SU-DHL-6 (cell line): Measurements from ENCODE around the gene EXOC2.

Experiments used
- H2AFZ ChIP-seq: fragments of 200-600 bp; sonication (generic); 2 replicates; pipeline ENCODE4 v1.6.1; 2014; ENCODE audit warnings: low read depth, mild to moderate bottlenecking, moderate library complexity, mixed read lengths, antibody characterized with exemption, low read length; ENCODE audit not compliant: severe bottlenecking
- H3F3A ChIP-seq: fragments of 200-600 bp; shearing (Covaris generic); 2 replicates; pipeline ENCODE4 v1.6.0; 2016; ENCODE audit warnings: antibody characterized with exemption, mild to moderate bottlenecking; ENCODE audit not compliant: insufficient read depth
- H3K27ac ChIP-seq: fragments of 200-600 bp; sonication (generic); 2 replicates; pipeline ENCODE4 v1.5.1; 2016; ENCODE audit warnings: low read depth, mild to moderate bottlenecking, low read length, moderate library complexity, mixed read lengths
- H3K27me3 ChIP-seq: fragments of 200-600 bp; sonication (generic), shearing (Covaris generic); 2 replicates; pipeline ENCODE4 v1.6.0; 2014; ENCODE audit warnings: mild to moderate bottlenecking, low read length
- H3K36me3 ChIP-seq: fragments of 200-600 bp; sonication (generic); 2 replicates; pipeline ENCODE4 v1.6.1; 2014; ENCODE audit warnings: mild to moderate bottlenecking, low read length, mixed read lengths
- H3K4me2 ChIP-seq: fragments of 300-600, 200-600 bp; shearing (Covaris generic), sonication (generic); 2 replicates; pipeline ENCODE4 v1.6.0; 2014; ENCODE audit warnings: low read length, low read depth, mild to moderate bottlenecking; ENCODE audit not compliant: poor library complexity, severe bottlenecking
- H3K4me3 ChIP-seq: fragments of 200-600 bp; sonication (generic); 2 replicates; pipeline ENCODE4 v1.5.1; 2014; ENCODE audit warnings: antibody characterized with exemption, low read length, mild to moderate bottlenecking, mixed read lengths; ENCODE audit not compliant: insufficient read depth, poor library complexity, severe bottlenecking
- H3K79me2 ChIP-seq: fragments of 200-600 bp; sonication (generic); 2 replicates; pipeline ENCODE4 v1.6.1; 2014; ENCODE audit warnings: mild to moderate bottlenecking, low read length, moderate library complexity; ENCODE audit not compliant: insufficient read depth
- H3K9ac ChIP-seq: fragments of 200-600 bp; sonication (generic); 2 replicates; pipeline ENCODE4 v1.7.0; 2014; ENCODE audit warnings: mild to moderate bottlenecking, low read length
- H3K9me2 ChIP-seq: fragments of 200-600 bp; sonication (generic); replicated peaks from 2 replicates; pipeline ENCODE4 v1.6.1; 2014; ENCODE audit warnings: low read length; ENCODE audit not compliant: insufficient read depth
- H3K9me3 ChIP-seq: fragments of 200-600 bp; sonication (generic); 2 replicates; pipeline ENCODE4 v1.6.1; 2014; ENCODE audit warnings: low read length, mixed read lengths; ENCODE audit not compliant: insufficient read depth
- H4K20me1 ChIP-seq: fragments of 200-600 bp; sonication (generic); 2 replicates; pipeline ENCODE4 v1.6.1; 2014; ENCODE audit warnings: low read depth, mild to moderate bottlenecking, antibody characterized with exemption, low read length, moderate library complexity, mixed read lengths
- EZH2phosphoT487 ChIP-seq: fragments of 200-600 bp; sonication (generic), shearing (Covaris generic); conservative IDR thresholded peaks from 2 replicates; pipeline ENCODE4 v1.6.1; 2018; ENCODE audit warnings: mild to moderate bottlenecking, antibody characterized with exemption, low read length, moderate library complexity, mixed read lengths
- TF ChIP-seq, protein P1 (sequence below): fragments of 200-600 bp; sonication (generic); IDR thresholded peaks from one replicate; pipeline ENCODE4 v1.5.1; 2017; ENCODE audit warnings: antibody characterized with exemption, mild to moderate bottlenecking, low read length, moderate library complexity; ENCODE audit not compliant: insufficient read depth, poor library complexity, severe bottlenecking

EXOC2 gene

DNA sequence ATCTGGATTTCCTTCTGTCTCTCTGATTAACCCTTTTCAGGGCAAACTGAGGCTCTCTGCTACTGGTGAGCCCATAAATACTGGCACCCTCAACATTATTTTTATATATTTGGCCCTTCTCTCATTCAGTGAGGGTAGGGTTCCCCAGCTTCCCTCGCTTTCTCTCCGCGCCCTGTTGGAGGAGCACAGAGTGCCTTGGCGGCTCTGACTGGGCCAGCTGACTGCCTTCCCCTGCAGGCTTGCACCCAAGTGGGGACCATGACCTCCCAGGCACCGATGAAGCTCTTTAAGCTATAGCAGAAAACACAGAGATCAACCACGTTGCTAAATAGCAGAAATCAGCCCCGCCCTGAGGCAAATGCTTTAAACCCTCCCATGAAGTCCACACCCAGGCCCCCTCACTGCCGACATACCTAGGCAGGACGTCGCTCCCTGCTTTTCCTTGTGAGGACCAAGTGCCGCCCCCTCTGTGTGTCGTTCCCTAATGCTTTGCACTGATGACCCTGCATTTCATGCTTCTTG is 141.0 kb downstream of the EXOC2 start:
- H2AFZ ChIP-seq, result no peak overlapping the region
- H3K9me2 ChIP-seq, result no peaks in the 10 kb centered on the region
- no peaks in the 10 kb centered on the region for H4K20me1 ChIP-seq
- H3K4me2 ChIP-seq, result no peak overlapping the region
- H3K9ac ChIP-seq, result no peak overlapping the region
- H3K27me3 ChIP-seq, result no peaks in the 10 kb centered on the region
- H3K36me3 ChIP-seq, result peaks cover 8% of the 10 kb centered on the region; the same call in 1 of the 2 replicates
- H3K4me3 ChIP-seq, result no peak overlapping the region
- no peaks in the 10 kb centered on the region for H3K9me3 ChIP-seq
- TF ChIP-seq EZH2phosphoT487, result no peak
- TF ChIP-seq, protein P1, sequence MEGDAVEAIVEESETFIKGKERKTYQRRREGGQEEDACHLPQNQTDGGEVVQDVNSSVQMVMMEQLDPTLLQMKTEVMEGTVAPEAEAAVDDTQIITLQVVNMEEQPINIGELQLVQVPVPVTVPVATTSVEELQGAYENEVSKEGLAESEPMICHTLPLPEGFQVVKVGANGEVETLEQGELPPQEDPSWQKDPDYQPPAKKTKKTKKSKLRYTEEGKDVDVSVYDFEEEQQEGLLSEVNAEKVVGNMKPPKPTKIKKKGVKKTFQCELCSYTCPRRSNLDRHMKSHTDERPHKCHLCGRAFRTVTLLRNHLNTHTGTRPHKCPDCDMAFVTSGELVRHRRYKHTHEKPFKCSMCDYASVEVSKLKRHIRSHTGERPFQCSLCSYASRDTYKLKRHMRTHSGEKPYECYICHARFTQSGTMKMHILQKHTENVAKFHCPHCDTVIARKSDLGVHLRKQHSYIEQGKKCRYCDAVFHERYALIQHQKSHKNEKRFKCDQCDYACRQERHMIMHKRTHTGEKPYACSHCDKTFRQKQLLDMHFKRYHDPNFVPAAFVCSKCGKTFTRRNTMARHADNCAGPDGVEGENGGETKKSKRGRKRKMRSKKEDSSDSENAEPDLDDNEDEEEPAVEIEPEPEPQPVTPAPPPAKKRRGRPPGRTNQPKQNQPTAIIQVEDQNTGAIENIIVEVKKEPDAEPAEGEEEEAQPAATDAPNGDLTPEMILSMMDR, result no peak
- H3K27ac ChIP-seq, result no peak overlapping the region
- H3F3A ChIP-seq, result no peaks in the 10 kb centered on the region
- H3K79me2 ChIP-seq, result no peaks in the 10 kb centered on the region

DNA sequence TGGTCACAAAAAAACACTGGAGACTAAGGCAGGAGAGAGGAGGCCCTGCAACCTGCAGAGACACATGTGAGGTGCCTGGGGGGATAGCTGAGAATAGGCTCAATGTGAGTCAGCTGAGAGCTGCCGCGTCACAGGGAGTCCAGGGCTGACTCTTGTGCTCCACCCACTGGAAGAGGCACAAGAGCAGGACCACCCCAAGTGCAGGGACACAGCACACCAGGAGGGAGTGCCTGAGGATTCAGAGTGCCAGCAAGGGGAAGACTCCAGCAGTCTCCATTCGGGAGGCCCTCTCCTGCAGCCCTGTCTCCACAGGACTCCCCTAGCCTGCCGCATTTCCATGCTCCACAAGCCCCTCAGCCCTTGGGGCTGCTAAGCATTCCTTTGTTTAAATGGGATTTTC is 141.5 kb downstream of the EXOC2 start:
- H3K9ac ChIP-seq, result no peak overlapping the region
- TF ChIP-seq, protein P1, result no peak
- no peak for TF ChIP-seq EZH2phosphoT487
- no peaks in the 10 kb centered on the region for H3F3A ChIP-seq
- no peak overlapping the region for H3K4me3 ChIP-seq
- H3K79me2 ChIP-seq, result no peaks in the 10 kb centered on the region
- no peaks in the 10 kb centered on the region for H3K9me3 ChIP-seq
- H3K4me2 ChIP-seq, result no peak overlapping the region
- no peaks in the 10 kb centered on the region for H3K27me3 ChIP-seq
- H2AFZ ChIP-seq, result no peak overlapping the region
- no peaks in the 10 kb centered on the region for H4K20me1 ChIP-seq
- H3K36me3 ChIP-seq, result peaks cover 8% of the 10 kb centered on the region; the same call in 1 of the 2 replicates
- no peaks in the 10 kb centered on the region for H3K9me2 ChIP-seq
- no peak overlapping the region for H3K27ac ChIP-seq

DNA sequence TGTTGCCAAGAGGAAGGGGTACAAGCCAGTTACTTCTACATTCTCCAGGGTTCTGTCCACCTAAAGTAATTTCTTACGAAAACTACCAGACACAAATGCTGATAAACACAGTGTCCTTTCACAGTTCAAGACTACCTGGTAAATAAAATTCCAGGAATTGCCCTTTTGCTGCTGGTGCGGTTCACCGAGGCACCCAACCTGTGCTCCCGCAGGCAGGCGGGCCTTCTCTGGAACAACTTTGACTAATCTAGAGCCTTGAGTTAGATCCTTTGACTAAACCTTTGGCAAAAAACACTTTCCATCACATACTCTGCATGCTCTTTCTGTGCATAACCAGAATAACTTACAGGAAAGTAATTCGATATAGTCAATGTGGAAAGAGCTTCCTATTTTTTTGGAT is 143.0 kb downstream of the EXOC2 start:
- Histone ChIP-seq H3K9me3 (no peaks in the 10 kb centered on the region), H2AFZ (no peak overlapping the region), H3K4me3 (no peak overlapping the region), H3K79me2 (no peaks in the 10 kb centered on the region), H3K9ac (no peak overlapping the region), H3K27ac (no peak overlapping the region), H4K20me1 (no peaks in the 10 kb centered on the region), H3K4me2 (no peak overlapping the region), H3K36me3 (peaks cover 7% of the 10 kb centered on the region; the same call in 1 of the 2 replicates), H3F3A (no peaks in the 10 kb centered on the region), H3K27me3 (no peaks in the 10 kb centered on the region), H3K9me2 (no peaks in the 10 kb centered on the region)
- TF ChIP-seq, protein P1, result no peak
- no peak for TF ChIP-seq EZH2phosphoT487
